ENCODE measurements around the gene TREML4. TPM values are rescaled to one million over a fixed set of nuclear protein-coding genes. Genes with fewer than 3 reads are reported as not detected.

The TREML4 gene, protein sequence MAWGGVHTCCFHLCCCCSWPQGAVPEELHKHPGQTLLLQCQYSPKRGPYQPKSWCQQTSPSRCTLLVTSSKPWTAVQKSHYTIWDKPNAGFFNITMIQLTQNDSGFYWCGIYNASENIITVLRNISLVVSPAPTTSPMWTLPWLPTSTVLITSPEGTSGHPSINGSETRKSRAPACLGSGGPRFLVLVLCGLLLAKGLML
- total RNA-seq = not detected in 2 replicates

DNA sequence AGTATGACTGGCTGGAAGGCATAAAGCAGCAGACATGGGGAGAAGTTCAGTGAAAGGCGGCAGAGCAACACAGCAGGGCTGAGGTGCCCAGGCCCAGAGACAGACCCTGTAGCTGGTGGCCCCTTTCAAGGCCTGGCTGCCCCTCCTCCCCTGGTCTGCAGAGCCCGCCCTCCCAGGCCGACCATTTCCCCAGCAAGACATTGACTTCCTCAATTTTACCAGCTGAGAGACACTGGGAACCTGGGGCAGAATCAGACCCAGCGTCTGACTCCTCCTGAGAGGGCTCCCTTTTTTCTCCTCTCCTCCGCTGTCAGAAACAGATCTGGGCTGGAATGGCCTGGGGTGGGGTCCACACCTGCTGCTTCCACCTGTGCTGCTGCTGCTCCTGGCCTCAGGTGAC is at the start of gene TREML4:
Gene TREML4 (plus strand): TSS at position 254 of the 400 bp plus-strand sequence. CDS start 79 bp downstream, at position 333.

GRCh38 chr6:41200901-41201763 is 27.0 kb upstream of the TREML4 start, which contains the start of gene TREML2:
TSS of gene TREML2 (minus strand) at chr6:41201149. CDS start at chr6:41201008, 141 bp downstream.

GRCh38 chr6:41286544-41287346 is 58.6 kb downstream of the TREML4 start, which contains the start of gene TREM1:
TSS of gene TREM1 (minus strand) at chr6:41286682. CDS start at chr6:41286655, 27 bp downstream.

Other genes starting within 250 kb of the TREML4 start
- 0.12 TPM in 1 of 2 replicates, not detected in the other for gene UNC5CL, start 189.1 kb upstream of the TREML4 start, total RNA-seq
- not detected in 2 replicates for gene TSPO2, start 185.9 kb upstream of the TREML4 start, total RNA-seq
- 0.09 TPM in 1 of 2 replicates, not detected in the other for gene APOBEC2, start 175.1 kb upstream of the TREML4 start, total RNA-seq
- 9.5 and 12.6 TPM in 2 replicates for gene OARD1, start 156.0 kb upstream of the TREML4 start, total RNA-seq
- 6.0 and 7.7 TPM in 2 replicates for gene NFYA, start 155.4 kb upstream of the TREML4 start, total RNA-seq
- gene TREML1, start 74.0 kb upstream of the TREML4 start, total RNA-seq = not detected in 2 replicates
- gene TREM2, start 65.2 kb upstream of the TREML4 start, total RNA-seq = not detected in 2 replicates
- not detected in 2 replicates for gene TREML2, start 27.2 kb upstream of the TREML4 start, total RNA-seq
- gene TREM1, start 58.3 kb downstream of the TREML4 start, total RNA-seq = not detected in 2 replicates
- gene NCR2, start 107.3 kb downstream of the TREML4 start, total RNA-seq = not detected in 2 replicates